Mesenchymal stem cell (in vitro differentiated cells and primary cell): Measurements from ENCODE around the gene PAX2.

Experiments used
- DNase-seq: peaks from one replicate; pipeline ENCODE4 v3.0.0-alpha.2; 2013
- H2AFZ ChIP-seq: one replicate; pipeline ENCODE4 v1.6.1; 2013; ENCODE audit warnings: low read depth, mild to moderate bottlenecking, control low read depth, inconsistent platforms, low read length, moderate library complexity
- H2AK5ac ChIP-seq: 2 replicates; pipeline ENCODE4 v1.6.1; 2013; ENCODE audit warnings: low read length, moderate library complexity, mild to moderate bottlenecking, inconsistent platforms; ENCODE audit not compliant: severe bottlenecking
- H2BK120ac ChIP-seq: one replicate; pipeline ENCODE4 v1.6.1; 2013; ENCODE audit warnings: low read depth, mild to moderate bottlenecking, inconsistent platforms, low read length, moderate library complexity
- H2BK12ac ChIP-seq, 2 experiments: one replicate each; pipeline ENCODE4 v1.6.1; 2013; ENCODE audit warnings: inconsistent platforms in 2 of 2, low read length in 2 of 2, mild to moderate bottlenecking in 2 of 2, moderate library complexity in 2 of 2, control low read depth in 1 of 2
- H2BK15ac ChIP-seq: one replicate; pipeline ENCODE4 v1.6.1; 2013; ENCODE audit warnings: mild to moderate bottlenecking, low read depth, inconsistent platforms; ENCODE audit not compliant: poor library complexity, severe bottlenecking
- H2BK5ac ChIP-seq: 2 replicates; pipeline ENCODE4 v1.6.1; 2013; ENCODE audit warnings: low read depth, mild to moderate bottlenecking, low read length, control low read depth, inconsistent platforms; ENCODE audit not compliant: poor library complexity, severe bottlenecking
- H3K14ac ChIP-seq, 2 experiments: one replicate each; pipeline ENCODE4 v1.6.1; 2013; ENCODE audit warnings: inconsistent platforms in 2 of 2, low read length in 2 of 2, control low read depth in 1 of 2, mild to moderate bottlenecking in 1 of 2, moderate library complexity in 1 of 2
- H3K18ac ChIP-seq, 2 experiments: one replicate each; pipeline ENCODE4 v1.6.1; 2013; ENCODE audit warnings: inconsistent platforms in 2 of 2, low read length in 2 of 2, control low read depth in 1 of 2, low read depth in 1 of 2, mild to moderate bottlenecking in 1 of 2
- H3K23ac ChIP-seq, 2 experiments: one replicate each; pipeline ENCODE4 v1.6.1; 2013; ENCODE audit warnings: inconsistent platforms in 2 of 2, low read length in 2 of 2, mild to moderate bottlenecking in 2 of 2, moderate library complexity in 2 of 2, control low read depth in 1 of 2
- H3K27ac ChIP-seq: 2 replicates; pipeline ENCODE4 v1.5.1; 2013; ENCODE audit warnings: mild to moderate bottlenecking, moderate library complexity, low read length, control low read depth, inconsistent platforms; ENCODE audit not compliant: poor library complexity, severe bottlenecking
- H3K27me3 ChIP-seq, 2 experiments: 2 replicates each; pipeline versions ENCODE4 v1.6.1 to v1.7.0; 2013; ENCODE audit warnings: low read length in 2 of 2, mild to moderate bottlenecking in 2 of 2, moderate library complexity in 2 of 2, control low read depth in 1 of 2, inconsistent platforms in 1 of 2; ENCODE audit not compliant: control insufficient read depth in 1 of 2, insufficient read depth in 1 of 2
- H3K36me3 ChIP-seq, 2 experiments: 2 replicates each; pipeline versions ENCODE4 v1.6.1 to v1.7.0; 2013; ENCODE audit warnings: low read length in 2 of 2, control low read depth in 1 of 2, inconsistent platforms in 1 of 2, low read depth in 1 of 2, mild to moderate bottlenecking in 1 of 2; ENCODE audit not compliant: insufficient read depth in 2 of 2, control insufficient read depth in 1 of 2
- H3K4ac ChIP-seq, 2 experiments: one replicate each; pipeline ENCODE4 v1.6.1; 2013; ENCODE audit warnings: inconsistent platforms in 2 of 2, low read length in 2 of 2, mild to moderate bottlenecking in 2 of 2, moderate library complexity in 2 of 2, control low read depth in 1 of 2, low read depth in 1 of 2
- H3K4me1 ChIP-seq: 2 replicates; pipeline ENCODE4 v1.6.1; 2013; ENCODE audit warnings: low read depth, low read length, control low read depth; ENCODE audit not compliant: control insufficient read depth, insufficient read depth
- H3K4me2 ChIP-seq: 2 replicates; pipeline ENCODE4 v1.6.1; 2013; ENCODE audit warnings: low read length, mild to moderate bottlenecking, inconsistent platforms; ENCODE audit not compliant: poor library complexity, severe bottlenecking
- H3K4me3 ChIP-seq, 2 experiments: 2 replicates each; pipeline versions ENCODE4 v1.5.1 to v1.7.0; 2013; ENCODE audit warnings: low read length in 2 of 2, mild to moderate bottlenecking in 2 of 2, control low read depth in 1 of 2, low read depth in 1 of 2; ENCODE audit not compliant: insufficient read depth in 1 of 2
- H3K79me1 ChIP-seq: replicated peaks from 2 replicates; pipeline ENCODE4 v1.6.1; 2013; ENCODE audit warnings: mild to moderate bottlenecking, control low read depth, low read length, inconsistent platforms; ENCODE audit not compliant: poor library complexity, severe bottlenecking
- H3K9ac ChIP-seq: 2 replicates; pipeline ENCODE4 v1.7.0; 2013; ENCODE audit warnings: mild to moderate bottlenecking, low read length, moderate library complexity
- H3K9me3 ChIP-seq: 2 replicates; pipeline ENCODE4 v1.7.0; 2013; ENCODE audit warnings: mild to moderate bottlenecking, low read length; ENCODE audit not compliant: control insufficient read depth
- H4K8ac ChIP-seq: one replicate; pipeline ENCODE4 v1.6.1; 2013; ENCODE audit warnings: inconsistent platforms, mild to moderate bottlenecking, low read length, moderate library complexity
- H4K91ac ChIP-seq: one replicate; pipeline ENCODE4 v1.6.1; 2013; ENCODE audit warnings: mild to moderate bottlenecking, low read length, inconsistent platforms
- WGBS: methylation state at CpG from one replicate; pipeline ENCODE4 v1.1.7; 2013; ENCODE audit warnings: mixed read lengths; 5-methylcytosine and 5-hydroxymethylcytosine counted together

The PAX2 gene

GRCh38 chr10:100732241-100732596 is 13.2 kb upstream of the PAX2 start:
- Histone ChIP-seq H3K14ac (no peak overlapping the region), H3K4me2 (peak overlapping the region; percentile 25), H3K18ac (no peak overlapping the region), H3K23ac (no peak overlapping the region), H2BK12ac (no peak overlapping the region), H3K79me1 (no peaks in the 10 kb centered on the region), H3K9ac (no peak overlapping the region), H3K4ac (no peak overlapping the region), H3K27me3 (peaks cover 46 to 95% of the 10 kb centered on the region in 2 experiments), H3K4me3 (no peak overlapping the region), H2AK5ac (peak overlapping the region; percentile 72), H2BK15ac (no peak overlapping the region), H2AFZ (no peak overlapping the region), H3K36me3 (no peaks in the 10 kb centered on the region), H4K8ac (no peak overlapping the region), H3K27ac (no peak overlapping the region), H2BK5ac (no peak overlapping the region), H3K4me1 (peaks cover 42% of the 10 kb centered on the region), H2BK120ac (no peak overlapping the region), H3K9me3 (no peaks in the 10 kb centered on the region), H4K91ac (no peak overlapping the region)
- no peak for DNase-seq
- WGBS: 43% methylated on average over 2 of the region's 2 CpGs

GRCh38 chr10:100733329-100733728 is 12.1 kb upstream of the PAX2 start:
- no peak overlapping the region for H3K18ac ChIP-seq
- no peak overlapping the region for H4K91ac ChIP-seq
- peaks cover 51% of the 10 kb centered on the region for H3K4me1 ChIP-seq
- peaks cover 46 to 95% of the 10 kb centered on the region in 2 experiments for H3K27me3 ChIP-seq
- no peak overlapping the region for H3K14ac ChIP-seq
- no peak overlapping the region for H3K9ac ChIP-seq
- H2BK5ac ChIP-seq: no peak overlapping the region
- H2AFZ ChIP-seq: no peak overlapping the region
- H3K9me3 ChIP-seq: no peaks in the 10 kb centered on the region
- WGBS: 68% methylated on average over 5 of the region's 6 CpGs
- H3K27ac ChIP-seq: no peak overlapping the region
- no peak overlapping the region for H3K4me3 ChIP-seq
- no peak overlapping the region for H2BK120ac ChIP-seq
- H4K8ac ChIP-seq: no peak overlapping the region
- H3K79me1 ChIP-seq: no peaks in the 10 kb centered on the region
- H3K4ac ChIP-seq: no peak overlapping the region
- H2AK5ac ChIP-seq: no peak overlapping the region
- H2BK12ac ChIP-seq: no peak overlapping the region
- no peak for DNase-seq
- no peak overlapping the region for H3K23ac ChIP-seq
- no peak overlapping the region for H3K4me2 ChIP-seq
- no peaks in the 10 kb centered on the region for H3K36me3 ChIP-seq
- H2BK15ac ChIP-seq: no peak overlapping the region

GRCh38 chr10:100734295-100735086 is 10.9 kb upstream of the PAX2 start:
- Histone ChIP-seq H3K9me3 (no peaks in the 10 kb centered on the region), H2AFZ (no peak overlapping the region), H3K4me2 (no peak overlapping the region), H3K18ac (no peak overlapping the region), H3K14ac (no peak overlapping the region), H2BK5ac (no peak overlapping the region), H3K27ac (no peak overlapping the region), H3K27me3 (peaks cover 50 to 98% of the 10 kb centered on the region in 2 experiments), H3K4ac (no peak overlapping the region), H2BK15ac (no peak overlapping the region), H3K4me3 (no peak overlapping the region), H4K8ac (no peak overlapping the region), H3K36me3 (no peaks in the 10 kb centered on the region), H3K9ac (no peak overlapping the region), H2BK12ac (no peak overlapping the region), H3K4me1 (peaks cover 56% of the 10 kb centered on the region), H2BK120ac (no peak overlapping the region), H3K23ac (no peak overlapping the region), H3K79me1 (no peaks in the 10 kb centered on the region), H2AK5ac (no peak overlapping the region), H4K91ac (no peak overlapping the region)
- WGBS: 40% methylated on average over 4 of the region's 7 CpGs
- no peak for DNase-seq

- no peak overlapping the region for H4K91ac ChIP-seq
- H2BK120ac ChIP-seq: no peak overlapping the region
- no peak overlapping the region for H3K4ac ChIP-seq
- no peak overlapping the region for H3K23ac ChIP-seq
- DNase-seq: no peak
- H4K8ac ChIP-seq: no peak overlapping the region
- no peak overlapping the region for H2BK15ac ChIP-seq
- H3K27me3 ChIP-seq: peaks cover 56 to 98% of the 10 kb centered on the region in 2 experiments
- H3K27ac ChIP-seq: no peak overlapping the region
- no peak overlapping the region for H2BK12ac ChIP-seq
- H3K79me1 ChIP-seq: no peaks in the 10 kb centered on the region
- H3K4me2 ChIP-seq: no peak overlapping the region
- no peak overlapping the region for H3K9ac ChIP-seq
- H2AK5ac ChIP-seq: no peak overlapping the region
- no peak overlapping the region for H3K18ac ChIP-seq
- no peaks in the 10 kb centered on the region for H3K9me3 ChIP-seq
- H3K4me3 ChIP-seq: no peak overlapping the region
- no peaks in the 10 kb centered on the region for H3K36me3 ChIP-seq
- no peak overlapping the region for H2BK5ac ChIP-seq
- H3K4me1 ChIP-seq: peaks cover 56% of the 10 kb centered on the region
- H2AFZ ChIP-seq: no peak overlapping the region
- H3K14ac ChIP-seq: no peak overlapping the region
- 27% methylated on average over 7 of the region's 7 CpGs for WGBS
Measured at GRCh38 chr10:100735087-100735336, 10.4 kb upstream of the PAX2 start.
